Neuronal stem cell (in vitro differentiated cells): Measurements from ENCODE around the gene FRYL.

ENCODE experiments used
- DNase-seq: peaks from one replicate; pipeline ENCODE4 v3.0.0-alpha.2; 2013; ENCODE audit warnings: low spot score
- H2AFZ ChIP-seq: one replicate; pipeline ENCODE4 v1.6.1; 2013; ENCODE audit warnings: mild to moderate bottlenecking, low read length, inconsistent platforms
- H2AK5ac ChIP-seq: 2 replicates; pipeline ENCODE4 v1.6.1; 2013; ENCODE audit warnings: low read depth, mild to moderate bottlenecking, inconsistent platforms, low read length, moderate library complexity, mixed read lengths
- H2BK120ac ChIP-seq: 2 replicates; pipeline ENCODE4 v1.6.1; 2013; ENCODE audit warnings: low read depth, mild to moderate bottlenecking, inconsistent platforms, low read length, moderate library complexity, mixed read lengths
- H2BK12ac ChIP-seq: one replicate; pipeline ENCODE4 v1.6.1; 2013; ENCODE audit warnings: low read length, inconsistent platforms
- H2BK15ac ChIP-seq: 2 replicates; pipeline ENCODE4 v1.6.1; 2013; ENCODE audit warnings: mild to moderate bottlenecking, low read length, inconsistent platforms, mixed read lengths
- H2BK5ac ChIP-seq: one replicate; pipeline ENCODE4 v1.6.1; 2013; ENCODE audit warnings: inconsistent platforms, mild to moderate bottlenecking, low read length, moderate library complexity
- H3K14ac ChIP-seq: one replicate; pipeline ENCODE4 v1.6.1; 2013; ENCODE audit warnings: low read length, inconsistent platforms
- H3K18ac ChIP-seq: 2 replicates; pipeline ENCODE4 v1.6.1; 2013; ENCODE audit warnings: low read length, inconsistent platforms
- H3K23ac ChIP-seq: 2 replicates; pipeline ENCODE4 v1.6.1; 2013; ENCODE audit warnings: low read depth, mild to moderate bottlenecking, mixed read lengths, low read length, inconsistent platforms; ENCODE audit not compliant: poor library complexity
- H3K27ac ChIP-seq: replicated peaks from 3 replicates; pipeline ENCODE4 v1.5.1; 2013; ENCODE audit warnings: low read length, inconsistent platforms
- H3K27me3 ChIP-seq, 3 experiments: 2 replicates each; pipeline ENCODE4 v1.6.1; 2013; ENCODE audit warnings: low read length in 3 of 3, mild to moderate bottlenecking in 2 of 3, inconsistent platforms in 1 of 3, low read depth in 1 of 3, mixed read lengths in 1 of 3, moderate library complexity in 1 of 3; ENCODE audit not compliant: control insufficient read depth in 3 of 3, insufficient read depth in 3 of 3
- H3K36me3 ChIP-seq, 2 donors: replicated peaks in 1 of 2; 2 replicates each; pipeline ENCODE4 v1.6.1; 2013; ENCODE audit warnings: low read length in 2 of 2; ENCODE audit not compliant: control insufficient read depth in 2 of 2, insufficient read depth in 2 of 2
- H3K4ac ChIP-seq: 2 replicates; pipeline ENCODE4 v1.6.1; 2013; ENCODE audit warnings: inconsistent platforms, mild to moderate bottlenecking, low read length, moderate library complexity
- H3K4me1 ChIP-seq, 2 donors: 1 replicate in 1 of 2; 2 replicates in 1 of 2; pipeline ENCODE4 v1.6.1; 2013; ENCODE audit warnings: low read length in 2 of 2, low read depth in 1 of 2; ENCODE audit not compliant: control insufficient read depth in 2 of 2, insufficient read depth in 1 of 2
- H3K4me2 ChIP-seq: one replicate; pipeline ENCODE4 v1.6.1; 2013; ENCODE audit warnings: mild to moderate bottlenecking, low read length, inconsistent platforms; ENCODE audit not compliant: insufficient read depth, poor library complexity, severe bottlenecking
- H3K4me3 ChIP-seq, 2 donors: 2 replicates each; pipeline ENCODE4 v1.5.1; 2013; ENCODE audit warnings: low read length in 2 of 2, mild to moderate bottlenecking in 2 of 2, inconsistent platforms in 1 of 2, moderate library complexity in 1 of 2
- H3K79me1 ChIP-seq: one replicate; pipeline ENCODE4 v1.6.1; 2013; ENCODE audit warnings: low read depth, mild to moderate bottlenecking, inconsistent platforms, low read length, moderate library complexity
- H3K9ac ChIP-seq: one replicate; pipeline ENCODE4 v1.6.1; 2013; ENCODE audit warnings: mild to moderate bottlenecking, low read depth, low read length, inconsistent platforms; ENCODE audit not compliant: poor library complexity
- H3K9me3 ChIP-seq, 2 donors: replicated peaks in 1 of 2; 2 replicates each; pipeline versions ENCODE3 to v1.6.1; 2013; ENCODE audit warnings: low read length in 2 of 2, mild to moderate bottlenecking in 2 of 2, inconsistent platforms in 1 of 2, low read depth in 1 of 2, mixed read lengths in 1 of 2, moderate library complexity in 1 of 2; ENCODE audit not compliant: control insufficient read depth in 2 of 2, insufficient read depth in 1 of 2
- H4K8ac ChIP-seq: one replicate; pipeline ENCODE4 v1.6.1; 2013; ENCODE audit warnings: low read depth, mild to moderate bottlenecking, inconsistent platforms, low read length, moderate library complexity
- H4K91ac ChIP-seq: one replicate; pipeline ENCODE4 v1.6.1; 2013; ENCODE audit warnings: low read length, low read depth, mild to moderate bottlenecking, inconsistent platforms; ENCODE audit not compliant: poor library complexity
- WGBS, 2 donors: extraction: QIAGEN DNeasy Blood & Tissue Kit; methylation state at CpG; one replicate each; pipeline ENCODE4 v1.1.7; 2013; ENCODE audit warnings: missing lambda C conversion rate in 2 of 2, mixed read lengths in 1 of 2; ENCODE audit not compliant: insufficient read length in 2 of 2, insufficient replicate concordance in 1 of 2; ENCODE audit errors: extremely low coverage in 2 of 2; 5-methylcytosine and 5-hydroxymethylcytosine counted together

FRYL gene

DNA sequence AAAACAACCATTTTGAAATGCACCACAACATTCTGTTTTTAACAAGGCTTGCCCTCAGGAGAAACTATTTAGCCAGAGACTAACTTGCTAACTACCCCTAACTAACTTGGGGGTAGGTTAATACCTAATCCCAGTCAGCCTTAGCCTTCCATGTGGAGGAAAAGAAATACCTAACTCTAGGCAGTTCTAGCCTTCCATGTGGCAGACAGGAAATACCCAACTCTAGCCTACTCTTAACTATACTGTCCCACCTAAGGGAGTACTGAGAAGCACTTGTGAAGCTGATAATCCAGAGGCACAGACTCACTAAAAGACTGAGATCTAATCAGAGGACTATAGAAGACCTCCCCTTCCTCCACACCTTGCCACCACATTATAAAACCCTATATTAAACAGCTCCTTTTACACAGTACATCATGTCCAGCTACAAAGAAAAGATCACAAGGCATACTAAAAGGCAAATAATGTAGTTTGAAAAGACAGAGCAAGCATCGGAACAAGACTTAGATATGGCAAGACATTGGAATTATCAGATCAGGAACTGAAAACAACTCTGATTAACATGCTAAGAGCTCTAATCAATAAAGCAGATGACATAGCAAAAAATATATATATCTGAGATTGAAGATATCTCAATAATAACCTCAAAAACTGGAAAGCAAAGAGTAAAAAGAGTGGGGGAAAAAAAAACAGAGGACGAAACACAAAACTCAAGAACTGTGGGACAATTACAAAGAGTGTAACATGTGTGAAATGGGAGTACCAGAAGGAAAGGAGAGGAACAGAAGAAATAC is 52.2 kb downstream of the FRYL start:
- WGBS, 2 donors: no CpG with 5 or more reads among the region's 2 CpGs
- no peak overlapping the region for H2BK120ac ChIP-seq
- DNase-seq: no peak

GRCh38 chr4:48725414-48725813 is 54.7 kb downstream of the FRYL start:
- Histone ChIP-seq H2BK15ac (no peak overlapping the region), H3K4me3 (no peak overlapping the region), H3K9ac (no peak overlapping the region), H3K4me2 (no peak overlapping the region), H3K18ac (no peak overlapping the region), H3K27me3 (no peaks in the 10 kb centered on the region), H3K14ac (no peak overlapping the region), H2BK5ac (no peak overlapping the region), H3K4me1 (peaks cover 0 to 3% of the 10 kb centered on the region in 2 donors), H3K79me1 (peaks cover 12% of the 10 kb centered on the region), H3K4ac (no peak overlapping the region), H3K23ac (no peak overlapping the region), H4K91ac (no peak overlapping the region), H4K8ac (no peak overlapping the region), H3K9me3 (peaks cover 0 to 9% of the 10 kb centered on the region in 2 donors), H2AK5ac (no peak overlapping the region), H2BK12ac (no peak overlapping the region), H3K27ac (no peak overlapping the region), H2AFZ (no peak overlapping the region), H2BK120ac (no peak overlapping the region), H3K36me3 (no peaks in the 10 kb centered on the region)
- DNase-seq: no peak
- no CpG with 5 or more reads among the region's 7 CpGs for WGBS, 2 donors

More for the DNA sequence above, 52.2 kb downstream of the FRYL start:
- peaks cover 12% of the 10 kb centered on the region for H3K79me1 ChIP-seq
- no peak overlapping the region for H2AFZ ChIP-seq
- no peak overlapping the region for H3K4me2 ChIP-seq
- no peak overlapping the region for H3K23ac ChIP-seq
- H4K8ac ChIP-seq: no peak overlapping the region
- H2AK5ac ChIP-seq: no peak overlapping the region
- no peak overlapping the region for H2BK15ac ChIP-seq
- H3K4ac ChIP-seq: no peak overlapping the region
- H3K18ac ChIP-seq: no peak overlapping the region
- no peak overlapping the region for H4K91ac ChIP-seq
- no peak overlapping the region for H3K14ac ChIP-seq
- no peaks in the 10 kb centered on the region for H3K36me3 ChIP-seq
- peaks cover 0 to 9% of the 10 kb centered on the region in 2 donors for H3K9me3 ChIP-seq
- no peak overlapping the region for H3K9ac ChIP-seq
- H3K4me1 ChIP-seq: peaks cover 0 to 3% of the 10 kb centered on the region in 2 donors
- no peak overlapping the region for H2BK12ac ChIP-seq
- H3K4me3 ChIP-seq: no peak overlapping the region
- no peak overlapping the region for H3K27ac ChIP-seq
- H2BK5ac ChIP-seq: no peak overlapping the region
- no peaks in the 10 kb centered on the region for H3K27me3 ChIP-seq

- no peak overlapping the region for H3K23ac ChIP-seq
- WGBS, 2 donors: no CpG with 5 or more reads among the region's 5 CpGs
- H2BK15ac ChIP-seq: no peak overlapping the region
- H3K4ac ChIP-seq: no peak overlapping the region
- no peak overlapping the region for H2BK5ac ChIP-seq
- no peak overlapping the region for H4K8ac ChIP-seq
- H3K14ac ChIP-seq: no peak overlapping the region
- H3K18ac ChIP-seq: no peak overlapping the region
- H3K27ac ChIP-seq: no peak overlapping the region
- H4K91ac ChIP-seq: no peak overlapping the region
- H3K9ac ChIP-seq: no peak overlapping the region
- no peak overlapping the region for H3K4me2 ChIP-seq
- no peak for DNase-seq
- H3K79me1 ChIP-seq: peaks cover 3% of the 10 kb centered on the region
- no peak overlapping the region for H3K4me3 ChIP-seq
- H2AK5ac ChIP-seq: no peak overlapping the region
- H2BK120ac ChIP-seq: no peak overlapping the region
- no peaks in the 10 kb centered on the region for H3K9me3 ChIP-seq
- H3K4me1 ChIP-seq: peaks cover 5 to 7% of the 10 kb centered on the region in 2 donors
- H3K36me3 ChIP-seq: no peaks in the 10 kb centered on the region
- H3K27me3 ChIP-seq: no peaks in the 10 kb centered on the region
- no peak overlapping the region for H2AFZ ChIP-seq
- no peak overlapping the region for H2BK12ac ChIP-seq
Measured at GRCh38 chr4:48722509-48723446, 57.3 kb downstream of the FRYL start.

DNA sequence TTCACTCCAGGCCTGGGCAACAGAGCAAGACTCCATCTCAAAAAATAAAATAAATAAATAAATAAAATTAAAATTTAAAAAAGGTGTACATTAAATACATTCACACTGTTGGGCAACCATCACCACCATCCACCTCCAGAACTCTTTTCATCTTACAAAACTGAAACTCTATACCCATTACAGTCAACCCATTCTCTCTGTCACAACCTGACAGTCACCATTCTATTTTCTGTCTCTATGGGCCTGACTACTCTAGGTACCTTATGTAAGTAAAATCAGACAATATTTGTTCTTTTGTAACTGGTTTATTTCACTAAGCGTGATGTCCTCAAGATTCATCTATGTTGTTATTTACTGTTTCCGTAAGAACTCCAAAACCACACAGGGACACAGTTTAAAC is 59.6 kb downstream of the FRYL start:
- Histone ChIP-seq H2AFZ (no peak overlapping the region), H3K18ac (no peak overlapping the region), H4K8ac (no peak overlapping the region), H3K27me3 (no peaks in the 10 kb centered on the region), H3K36me3 (no peaks in the 10 kb centered on the region), H3K79me1 (peaks cover 3% of the 10 kb centered on the region), H3K4me1 (peaks cover 5 to 7% of the 10 kb centered on the region in 2 donors), H3K14ac (no peak overlapping the region), H2BK120ac (no peak overlapping the region), H3K4ac (no peak overlapping the region), H3K27ac (no peak overlapping the region), H3K9me3 (peaks cover 0 to 5% of the 10 kb centered on the region in 2 donors), H3K9ac (no peak overlapping the region), H2BK12ac (no peak overlapping the region), H2BK5ac (no peak overlapping the region), H4K91ac (no peak overlapping the region), H3K4me2 (no peak overlapping the region), H2AK5ac (no peak overlapping the region), H2BK15ac (no peak overlapping the region), H3K4me3 (no peak overlapping the region), H3K23ac (no peak overlapping the region)
- DNase-seq: no peak
- WGBS, 2 donors: no CpG with 5 or more reads among the region's 2 CpGs
